Gastroesophageal sphincter (tissue), 3 donors: ENCODE results near the gene PDXK.

ENCODE experiments used
- POLR2A ChIP-seq, 2 donors: fragments of 450-650 bp; IDR thresholded peaks; one replicate each; pipeline ENCODE4 v1.6.1; 2017; ENCODE audit warnings: antibody characterized with exemption in 2 of 2, mild to moderate bottlenecking in 2 of 2, moderate library complexity in 1 of 2
- POLR2AphosphoS5 ChIP-seq: sonication (generic); formaldehyde crosslinking; IDR thresholded peaks from one replicate; pipeline ENCODE4 v1.6.1; 2017; ENCODE audit warnings: antibody characterized with exemption
- TF ChIP-seq, protein P1 (sequence below), 4 experiments: fragments of 200-600 bp in 2 of 4; fragments of 450-650 bp in 2 of 4; sonication (generic) in 1 of 4; IDR thresholded peaks; one replicate each; pipeline ENCODE4 v1.5.1; 2017 to 2019; ENCODE audit warnings: antibody characterized with exemption in 4 of 4, mild to moderate bottlenecking in 2 of 4, moderate library complexity in 2 of 4

GRCh38 chr21:43766734-43767497 is 48.0 kb downstream of the PDXK start:
- TF ChIP-seq, protein P1, sequence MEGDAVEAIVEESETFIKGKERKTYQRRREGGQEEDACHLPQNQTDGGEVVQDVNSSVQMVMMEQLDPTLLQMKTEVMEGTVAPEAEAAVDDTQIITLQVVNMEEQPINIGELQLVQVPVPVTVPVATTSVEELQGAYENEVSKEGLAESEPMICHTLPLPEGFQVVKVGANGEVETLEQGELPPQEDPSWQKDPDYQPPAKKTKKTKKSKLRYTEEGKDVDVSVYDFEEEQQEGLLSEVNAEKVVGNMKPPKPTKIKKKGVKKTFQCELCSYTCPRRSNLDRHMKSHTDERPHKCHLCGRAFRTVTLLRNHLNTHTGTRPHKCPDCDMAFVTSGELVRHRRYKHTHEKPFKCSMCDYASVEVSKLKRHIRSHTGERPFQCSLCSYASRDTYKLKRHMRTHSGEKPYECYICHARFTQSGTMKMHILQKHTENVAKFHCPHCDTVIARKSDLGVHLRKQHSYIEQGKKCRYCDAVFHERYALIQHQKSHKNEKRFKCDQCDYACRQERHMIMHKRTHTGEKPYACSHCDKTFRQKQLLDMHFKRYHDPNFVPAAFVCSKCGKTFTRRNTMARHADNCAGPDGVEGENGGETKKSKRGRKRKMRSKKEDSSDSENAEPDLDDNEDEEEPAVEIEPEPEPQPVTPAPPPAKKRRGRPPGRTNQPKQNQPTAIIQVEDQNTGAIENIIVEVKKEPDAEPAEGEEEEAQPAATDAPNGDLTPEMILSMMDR (IDR thresholded peaks at IDR 0.05): no peak
- no peak for TF ChIP-seq POLR2AphosphoS5
- TF ChIP-seq POLR2A (IDR thresholded peaks at IDR 0.05): no peak
